ENCODE data around the gene GTPBP3.
A peak's percentile ranks its signal among the peaks of the same experiment; 100 is the strongest.

GRCh38 chr19:17390665-17391370, 53.5 kb downstream of the GTPBP3 start:
- no peak for TF ChIP-seq DACH1 (IDR thresholded peaks at IDR 0.05; ENCODE audit: partially characterized antibody)
- peak; percentile 68 for TF ChIP-seq FOS (IDR thresholded peaks at IDR 0.05; ENCODE audit: extremely low read depth, insufficient read length)
- TF ChIP-seq SMC3 (conservative IDR thresholded peaks at IDR 0.05; ENCODE audit: insufficient read depth, low read depth, low read length) = peak; percentile 43; the same call in 1 of the 2 replicates
- TF ChIP-seq, protein P1, sequence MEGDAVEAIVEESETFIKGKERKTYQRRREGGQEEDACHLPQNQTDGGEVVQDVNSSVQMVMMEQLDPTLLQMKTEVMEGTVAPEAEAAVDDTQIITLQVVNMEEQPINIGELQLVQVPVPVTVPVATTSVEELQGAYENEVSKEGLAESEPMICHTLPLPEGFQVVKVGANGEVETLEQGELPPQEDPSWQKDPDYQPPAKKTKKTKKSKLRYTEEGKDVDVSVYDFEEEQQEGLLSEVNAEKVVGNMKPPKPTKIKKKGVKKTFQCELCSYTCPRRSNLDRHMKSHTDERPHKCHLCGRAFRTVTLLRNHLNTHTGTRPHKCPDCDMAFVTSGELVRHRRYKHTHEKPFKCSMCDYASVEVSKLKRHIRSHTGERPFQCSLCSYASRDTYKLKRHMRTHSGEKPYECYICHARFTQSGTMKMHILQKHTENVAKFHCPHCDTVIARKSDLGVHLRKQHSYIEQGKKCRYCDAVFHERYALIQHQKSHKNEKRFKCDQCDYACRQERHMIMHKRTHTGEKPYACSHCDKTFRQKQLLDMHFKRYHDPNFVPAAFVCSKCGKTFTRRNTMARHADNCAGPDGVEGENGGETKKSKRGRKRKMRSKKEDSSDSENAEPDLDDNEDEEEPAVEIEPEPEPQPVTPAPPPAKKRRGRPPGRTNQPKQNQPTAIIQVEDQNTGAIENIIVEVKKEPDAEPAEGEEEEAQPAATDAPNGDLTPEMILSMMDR (IDR thresholded peaks at IDR 0.05 in 2 of 3, conservative IDR thresholded peaks at IDR 0.05 in 1 of 3; ENCODE audit: insufficient read depth in 2 of 3, low read depth in 1 of 3, low read length in 3 of 3) = peak; percentile 79 to 96 (median 90)
- no peak for TF ChIP-seq GABPA (tag; conservative IDR thresholded peaks at IDR 0.05; ENCODE audit: low read depth)
- no peak for TF ChIP-seq POLR2A (conservative IDR thresholded peaks at IDR 0.05)
